Activated naive CD4-positive, alpha-beta T cell treated with anti-CD3 and anti-CD28 coated beads for 36 hours (primary cell): ENCODE measurements around the gene RAB17. TPM values are rescaled to one million over a fixed set of nuclear protein-coding genes. Genes with fewer than 3 reads are reported as not detected.
A peak's percentile ranks its signal among the peaks of the same experiment; 100 is the strongest.
"Not testable (repeated sequence)": the region's sequence is repeated elsewhere in the genome, so short reads cannot be mapped to it uniquely, and the experiment has no call there.

ENCODE experiments used
- CTCF ChIA-PET: fragments of 350-600 bp; sonication (Branson Sonifier 250); formaldehyde crosslinking; loops from one replicate; lab custom pipeline; 2021; ENCODE audit warnings: antibody characterized with exemption; lab: Charles Lee
- DNase-seq: peaks from one replicate; pipeline ENCODE4 v3.0.0-alpha.2; 2020
- H3K27ac Mint-ChIP-seq: one replicate; pipeline ENCODE4 v1.8.0; 2021; ENCODE audit warnings: mild to moderate bottlenecking, mixed read lengths
- H3K27me3 Mint-ChIP-seq: one replicate; pipeline ENCODE4 v1.8.0; 2021; ENCODE audit warnings: low read depth, mixed read lengths
- H3K36me3 Mint-ChIP-seq: one replicate; pipeline ENCODE4 v1.8.0; 2021; ENCODE audit warnings: low read depth, mixed read lengths
- H3K4me1 Mint-ChIP-seq: one replicate; pipeline ENCODE4 v1.8.0; 2021; ENCODE audit warnings: low read depth, mixed read lengths
- H3K4me3 Mint-ChIP-seq: one replicate; pipeline ENCODE4 v1.8.0; 2021; ENCODE audit warnings: mild to moderate bottlenecking, moderate library complexity, mixed read lengths
- H3K9me3 Mint-ChIP-seq: one replicate; pipeline ENCODE4 v1.8.0; 2021; ENCODE audit warnings: mixed read lengths
- intact Hi-C: fragments of 100-400 bp; cut with micrococcal nuclease; formaldehyde crosslinking; loops from one replicate; pipeline ENCODE4 v1.15.1; 2023
- total RNA-seq, 2 experiments: library from RNA; stranded (reverse); gene quantifications; one replicate each; pipeline ENCODE4 v1.2.3, GENCODE V29; 2021

RAB17 gene
- total RNA-seq, 2 experiments from 2014 or later = not detected

DNA sequence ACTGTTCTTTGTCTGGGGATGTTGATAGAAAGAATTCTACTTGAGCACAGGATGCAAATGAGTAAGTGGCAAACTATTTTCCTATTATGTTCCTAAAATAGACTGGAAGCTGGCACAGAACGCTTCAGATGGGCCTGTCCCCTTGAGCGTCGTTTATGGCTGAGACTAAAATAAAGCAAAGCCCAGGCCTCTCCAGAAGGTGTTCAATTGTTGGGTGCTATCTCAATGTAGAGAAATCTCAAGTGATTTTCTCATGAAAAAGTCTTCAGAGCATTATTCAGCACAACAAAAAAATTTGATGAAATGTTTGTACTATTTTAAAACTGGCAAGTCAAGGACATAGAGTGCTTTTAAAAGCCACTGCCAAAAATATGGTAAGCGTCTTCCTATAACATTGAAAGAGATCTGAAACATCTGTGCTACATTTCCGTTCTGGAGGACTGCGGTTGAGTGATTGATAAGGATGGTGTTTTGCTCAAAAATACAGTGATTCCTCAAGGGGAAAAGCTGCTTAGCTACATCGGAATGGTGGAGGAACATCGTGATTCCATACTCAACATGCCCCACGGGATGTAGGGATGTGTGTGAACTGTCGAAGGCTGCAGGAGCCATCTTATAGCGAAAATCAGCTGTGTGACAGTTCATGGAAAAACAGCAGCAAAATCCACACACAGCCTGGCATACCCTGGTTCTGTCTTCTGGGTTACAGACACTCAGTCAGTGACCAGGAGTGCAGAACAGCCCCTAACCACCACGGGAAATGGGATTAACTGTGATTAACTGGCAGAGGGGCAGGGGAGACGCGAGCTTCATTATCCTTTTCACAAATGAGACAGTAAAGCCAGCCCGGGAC, 26.4 kb upstream of the RAB17 start:
- CTCF ChIA-PET = interaction anchor here (0.7 to 1.2 kb wide), 3 partner anchors 32 to 45 kb away, joined by 3 to 4 read pairs (median 3); no protein-coding TSS in a partner anchor

GRCh38 chr2:237616373-237616733, 25.8 kb upstream of the RAB17 start:
- intact Hi-C loops = no loop called here
- H3K4me3 Mint-ChIP-seq = no peak overlapping the region
- peaks cover 30% of the 10 kb centered on the region for H3K4me1 Mint-ChIP-seq
- DNase-seq = no peak
- CTCF ChIA-PET = interaction anchor here (1.1 to 1.2 kb wide), 2 partner anchors 35 to 44 kb away, joined by 3 to 4 read pairs; no protein-coding TSS in a partner anchor
- no peak overlapping the region for H3K27ac Mint-ChIP-seq
- no peaks in the 10 kb centered on the region for H3K36me3 Mint-ChIP-seq
- H3K27me3 Mint-ChIP-seq = no peaks in the 10 kb centered on the region
- no peaks in the 10 kb centered on the region for H3K9me3 Mint-ChIP-seq

More for the DNA sequence above, 26.4 kb upstream of the RAB17 start:
- DNase-seq = no peak
- Mint-ChIP-seq H3K4me1 (peaks cover 30% of the 10 kb centered on the region), H3K9me3 (no peaks in the 10 kb centered on the region), H3K4me3 (no peak overlapping the region), H3K27me3 (no peaks in the 10 kb centered on the region), H3K27ac (no peak overlapping the region), H3K36me3 (no peaks in the 10 kb centered on the region)
- intact Hi-C loops = no loop called here

DNA sequence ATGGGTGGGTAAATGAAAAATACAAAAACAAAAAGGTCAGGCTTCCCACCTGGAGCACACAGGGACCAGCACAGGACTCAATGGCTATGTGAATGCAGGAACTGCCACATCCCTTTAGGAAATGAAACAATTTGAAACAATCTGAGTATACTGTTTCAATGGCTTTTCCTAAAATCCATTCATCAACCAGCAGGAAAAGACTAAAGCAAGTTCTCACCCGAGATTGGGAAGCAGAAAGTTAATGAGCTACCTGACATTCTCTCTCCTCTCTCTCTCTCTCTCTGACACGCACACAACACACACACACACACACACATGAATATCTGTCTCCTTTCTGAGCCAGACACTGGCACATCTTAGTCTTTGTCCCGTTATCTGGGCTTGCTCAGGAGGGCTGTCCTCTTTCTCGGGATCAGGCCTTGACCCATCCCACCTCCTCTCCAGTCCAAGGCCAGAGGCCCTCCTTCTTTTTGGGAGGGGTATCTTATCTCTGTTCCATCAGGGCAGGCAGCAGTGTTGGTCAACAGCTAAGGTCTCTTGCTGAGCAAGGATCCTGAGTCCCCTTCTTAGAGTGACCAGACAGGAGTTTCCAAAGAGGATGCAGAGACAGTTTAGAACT, 25.2 kb upstream of the RAB17 start:
- DNase-seq = no peak
- Mint-ChIP-seq H3K27ac (no peak overlapping the region), H3K4me1 (peaks cover 30% of the 10 kb centered on the region), H3K9me3 (no peaks in the 10 kb centered on the region), H3K36me3 (no peaks in the 10 kb centered on the region), H3K27me3 (no peaks in the 10 kb centered on the region), H3K4me3 (no peak overlapping the region)
- intact Hi-C loops = no loop called here
- CTCF ChIA-PET = interaction anchor here (0.9 to 1.2 kb wide), 3 partner anchors 15 to 59 kb away, joined by 3 read pairs; no protein-coding TSS in a partner anchor

DNA sequence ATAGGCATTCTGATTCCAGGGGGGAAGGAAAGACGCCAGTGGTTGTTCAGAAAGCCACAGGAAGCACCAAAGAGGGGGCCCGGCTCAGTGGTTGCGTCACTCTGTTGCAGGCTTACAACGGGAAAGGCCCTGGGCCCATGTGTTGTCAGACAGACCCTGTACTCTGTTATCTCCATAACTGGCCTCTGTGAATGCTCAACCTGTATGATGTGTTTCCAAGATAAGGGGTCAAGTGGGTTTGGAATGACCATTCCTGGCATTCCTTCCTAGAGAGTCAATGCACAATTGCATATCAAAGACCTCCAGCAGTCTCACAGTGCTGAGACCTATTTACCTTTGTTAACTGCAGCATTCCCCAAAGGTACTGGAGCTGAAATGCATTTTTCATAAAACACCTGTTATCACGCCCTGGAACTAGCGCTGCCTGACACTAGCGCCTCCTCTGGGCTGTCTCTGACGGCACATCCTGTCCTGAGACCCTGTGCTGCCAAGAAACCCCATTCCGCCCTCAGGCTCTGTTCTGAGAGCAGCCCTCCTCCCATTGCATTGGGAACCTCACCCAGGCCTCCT, 23.7 kb upstream of the RAB17 start:
- no peaks in the 10 kb centered on the region for H3K36me3 Mint-ChIP-seq
- intact Hi-C loops = no loop called here
- H3K9me3 Mint-ChIP-seq = no peaks in the 10 kb centered on the region
- H3K27ac Mint-ChIP-seq = no peak overlapping the region
- no peak for DNase-seq
- no peak overlapping the region for H3K4me3 Mint-ChIP-seq
- H3K27me3 Mint-ChIP-seq = no peaks in the 10 kb centered on the region
- H3K4me1 Mint-ChIP-seq = peaks cover 30% of the 10 kb centered on the region
- CTCF ChIA-PET = interaction anchor here (1.2 kb wide), 1 partner anchor 61 kb away, joined by 3 read pairs; no protein-coding TSS in a partner anchor

DNA sequence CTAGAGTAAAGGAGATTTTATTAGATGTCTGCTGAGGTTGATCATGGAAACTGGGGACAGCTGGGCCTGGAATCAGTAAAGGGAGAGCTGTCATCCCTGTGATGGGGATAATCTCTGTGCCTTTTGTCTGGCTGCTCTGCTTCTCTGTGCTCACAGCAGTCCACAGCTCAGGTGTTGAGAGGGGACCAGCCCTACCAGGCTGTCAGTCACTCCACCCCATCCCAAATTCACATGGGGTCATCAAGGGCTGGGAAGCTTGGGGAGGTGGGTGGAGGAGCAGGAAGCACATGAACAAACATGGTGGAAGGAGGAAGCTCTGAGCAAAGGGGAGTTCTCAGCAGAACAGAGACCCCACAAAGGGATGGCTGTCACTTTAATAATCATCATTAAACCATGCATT, 23.1 kb upstream of the RAB17 start:
- H3K27ac Mint-ChIP-seq = no peak overlapping the region
- no peaks in the 10 kb centered on the region for H3K9me3 Mint-ChIP-seq
- peaks cover 29% of the 10 kb centered on the region for H3K4me1 Mint-ChIP-seq
- no peaks in the 10 kb centered on the region for H3K36me3 Mint-ChIP-seq
- H3K27me3 Mint-ChIP-seq = no peaks in the 10 kb centered on the region
- intact Hi-C loops = no loop called here
- no peak for DNase-seq
- H3K4me3 Mint-ChIP-seq = no peak overlapping the region
- CTCF ChIA-PET = no interaction called here

GRCh38 chr2:237612527-237613357, 22.2 kb upstream of the RAB17 start:
- CTCF ChIA-PET = no interaction called here
- peaks cover 21% of the 10 kb centered on the region for H3K4me1 Mint-ChIP-seq
- H3K4me3 Mint-ChIP-seq = no peak overlapping the region
- H3K36me3 Mint-ChIP-seq = no peaks in the 10 kb centered on the region
- H3K9me3 Mint-ChIP-seq = no peaks in the 10 kb centered on the region
- intact Hi-C loops = no loop called here
- H3K27me3 Mint-ChIP-seq = no peaks in the 10 kb centered on the region
- no peak for DNase-seq
- no peak overlapping the region for H3K27ac Mint-ChIP-seq

DNA sequence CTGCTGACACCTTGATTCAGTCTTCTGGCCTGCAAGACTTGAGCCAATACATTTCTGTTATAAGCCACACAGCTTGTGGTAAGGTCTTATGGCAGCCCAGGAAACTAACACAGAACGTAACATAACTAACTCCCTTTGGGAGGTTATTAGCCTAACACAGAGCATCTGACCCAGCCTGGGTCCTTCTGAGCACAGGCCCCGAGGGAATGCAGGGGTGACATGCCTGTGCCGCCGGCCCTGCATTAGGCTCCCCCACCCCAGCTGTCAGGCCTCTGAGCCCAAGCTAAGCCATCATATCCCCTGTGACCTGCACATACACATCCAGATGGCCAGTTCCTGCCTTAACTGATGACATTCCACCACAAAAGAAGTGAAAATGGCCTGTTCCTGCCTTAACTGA, 16.0 kb upstream of the RAB17 start:
- CTCF ChIA-PET, H3K4me3 Mint-ChIP-seq, H3K27me3 Mint-ChIP-seq, H3K36me3 Mint-ChIP-seq, H3K27ac Mint-ChIP-seq, DNase-seq, H3K9me3 Mint-ChIP-seq, intact Hi-C loops: not testable (repeated sequence)
- peaks cover 18% of the 10 kb centered on the region for H3K4me1 Mint-ChIP-seq

GRCh38 chr2:237604960-237605359, 14.4 kb upstream of the RAB17 start:
- peak overlapping the region; percentile 29 for H3K27ac Mint-ChIP-seq
- H3K4me3 Mint-ChIP-seq = no peak overlapping the region
- no peaks in the 10 kb centered on the region for H3K36me3 Mint-ChIP-seq
- no peak for DNase-seq
- CTCF ChIA-PET = interaction anchor here (1.5 kb wide), 2 partner anchors 33 to 140 kb away, joined by 4 read pairs; no protein-coding TSS in a partner anchor
- no peaks in the 10 kb centered on the region for H3K27me3 Mint-ChIP-seq
- intact Hi-C loops = no loop called here
- no peaks in the 10 kb centered on the region for H3K9me3 Mint-ChIP-seq
- peaks cover 18% of the 10 kb centered on the region for H3K4me1 Mint-ChIP-seq

- CTCF ChIA-PET = interaction anchor here (1.5 kb wide), 2 partner anchors 32 to 141 kb away, joined by 4 read pairs; no protein-coding TSS in a partner anchor
- H3K9me3 Mint-ChIP-seq = no peaks in the 10 kb centered on the region
- no peaks in the 10 kb centered on the region for H3K36me3 Mint-ChIP-seq
- DNase-seq = no peak
- no peak overlapping the region for H3K4me3 Mint-ChIP-seq
- H3K4me1 Mint-ChIP-seq = peaks cover 18% of the 10 kb centered on the region
- intact Hi-C loops = no loop called here
- no peak overlapping the region for H3K27ac Mint-ChIP-seq
- no peaks in the 10 kb centered on the region for H3K27me3 Mint-ChIP-seq
These were observed 13.9 kb upstream of the RAB17 start for GRCh38 chr2:237604391-237604790.

GRCh38 chr2:237603718-237604362, 13.3 kb upstream of the RAB17 start:
- Mint-ChIP-seq H3K9me3 (no peaks in the 10 kb centered on the region), H3K4me3 (peak overlapping the region; percentile 20)
- intact Hi-C loops = loop anchor here (1.0 to 2.0 kb wide), 4 partner anchors 23 to 163 kb away; no protein-coding TSS in a partner anchor

DNA sequence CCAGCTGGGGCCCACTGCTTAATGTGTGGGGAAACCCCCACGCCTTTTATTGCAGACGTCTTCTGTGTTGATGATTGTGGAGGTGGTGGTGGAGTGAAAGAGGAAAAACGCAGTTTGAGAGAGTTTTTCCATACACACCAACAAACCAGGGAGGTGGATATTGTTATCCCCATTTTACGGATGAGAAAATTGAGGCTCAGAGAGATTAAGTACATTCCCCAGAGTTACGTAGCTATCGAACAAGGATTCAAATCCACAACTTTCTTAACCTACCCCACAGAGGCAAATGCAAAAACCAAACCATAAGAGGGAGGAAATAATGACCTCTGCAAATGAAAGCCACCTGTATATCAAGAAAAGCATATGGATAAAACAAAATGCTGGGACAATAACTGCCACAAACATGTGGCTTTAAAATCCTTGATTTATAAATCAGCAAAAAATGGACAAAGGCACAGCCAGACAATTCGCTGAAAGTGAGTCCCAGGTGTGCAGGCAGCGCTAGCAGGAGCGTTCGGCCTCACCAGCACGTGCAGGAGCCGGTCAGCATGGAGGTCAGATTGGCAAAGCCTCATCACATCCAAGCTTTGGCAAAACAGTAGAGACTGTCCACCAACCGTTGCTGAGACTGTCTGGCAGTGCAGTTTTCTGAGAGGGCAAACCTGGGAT, 12.6 kb upstream of the RAB17 start:
- no peak for DNase-seq
- H3K36me3 Mint-ChIP-seq = no peaks in the 10 kb centered on the region
- CTCF ChIA-PET = interaction anchor here (1.1 to 1.5 kb wide), 2 partner anchors 22 to 141 kb away, joined by 3 to 4 read pairs; no protein-coding TSS in a partner anchor
- no peaks in the 10 kb centered on the region for H3K27me3 Mint-ChIP-seq
- intact Hi-C loops = loop anchor here (1.0 to 2.0 kb wide), 4 partner anchors 22 to 162 kb away; no protein-coding TSS in a partner anchor
- H3K27ac Mint-ChIP-seq = peak overlapping the region; percentile 68
- H3K4me3 Mint-ChIP-seq = no peak overlapping the region
- peaks cover 21% of the 10 kb centered on the region for H3K4me1 Mint-ChIP-seq
- no peaks in the 10 kb centered on the region for H3K9me3 Mint-ChIP-seq

More at GRCh38 chr2:237603718-237604362, 13.3 kb upstream of the RAB17 start:
- CTCF ChIA-PET = interaction anchor here (1.5 kb wide), 1 partner anchor 141 kb away, joined by 4 read pairs; no protein-coding TSS in a partner anchor
- peak; percentile 82 for DNase-seq
- H3K4me1 Mint-ChIP-seq = peaks cover 18% of the 10 kb centered on the region
- peak overlapping the region; percentile 68 for H3K27ac Mint-ChIP-seq
- no peaks in the 10 kb centered on the region for H3K36me3 Mint-ChIP-seq
- no peaks in the 10 kb centered on the region for H3K27me3 Mint-ChIP-seq
